SKM-1 treated with dmso at 0.1 percent for 144 hours (cell line): ENCODE results near the gene EXOC6B.

Experiments
- DNase-seq: peaks from one replicate; lab custom pipeline; 2025; ENCODE audit not compliant: unreplicated experiment; lab: John Stamatoyannopoulos, UW

Gene EXOC6B

GRCh38 chr2:72150157-72150860, 675.5 kb downstream of the EXOC6B start:
- peak; percentile 61 for DNase-seq

- DNase-seq = no peak
Observed at GRCh38 chr2:72149556-72150156, 676.2 kb downstream of the EXOC6B start.

- DNase-seq = no peak
Observed at GRCh38 chr2:72148837-72149555, 676.8 kb downstream of the EXOC6B start.

- DNase-seq = no peak
Observed at GRCh38 chr2:72148003-72148836, 677.6 kb downstream of the EXOC6B start.

GRCh38 chr2:72147303-72147971, 678.4 kb downstream of the EXOC6B start, which contains the start of gene CYP26B1:
TSS of gene CYP26B1 (minus strand) at chr2:72147862. CDS start at chr2:72147834, 28 bp downstream.
- DNase-seq = no peak

- DNase-seq = no peak
Observed at GRCh38 chr2:72146347-72147302, 679.2 kb downstream of the EXOC6B start.

- DNase-seq = no peak
Observed at GRCh38 chr2:72145658-72146329, 680.0 kb downstream of the EXOC6B start.

GRCh38 chr2:72145289-72145657, 680.6 kb downstream of the EXOC6B start:
- no peak for DNase-seq

GRCh38 chr2:72144632-72145288, 681.1 kb downstream of the EXOC6B start:
- DNase-seq = no peak

GRCh38 chr2:72144274-72144631, 681.6 kb downstream of the EXOC6B start:
- no peak for DNase-seq

- no peak for DNase-seq
Observed at GRCh38 chr2:72143441-72144273, 682.2 kb downstream of the EXOC6B start.

- no peak for DNase-seq
Observed at GRCh38 chr2:72142570-72143440, 683.0 kb downstream of the EXOC6B start.

GRCh38 chr2:72141881-72142451, 683.9 kb downstream of the EXOC6B start:
- DNase-seq = no peak

- DNase-seq = no peak
Observed at GRCh38 chr2:72141032-72141645, 684.7 kb downstream of the EXOC6B start.

GRCh38 chr2:72140621-72140960, 685.2 kb downstream of the EXOC6B start:
- no peak for DNase-seq
